ENCODE results near the gene ATG2A.
A peak's percentile ranks its signal among the peaks of the same experiment; 100 is the strongest.

The ATG2A gene

DNA sequence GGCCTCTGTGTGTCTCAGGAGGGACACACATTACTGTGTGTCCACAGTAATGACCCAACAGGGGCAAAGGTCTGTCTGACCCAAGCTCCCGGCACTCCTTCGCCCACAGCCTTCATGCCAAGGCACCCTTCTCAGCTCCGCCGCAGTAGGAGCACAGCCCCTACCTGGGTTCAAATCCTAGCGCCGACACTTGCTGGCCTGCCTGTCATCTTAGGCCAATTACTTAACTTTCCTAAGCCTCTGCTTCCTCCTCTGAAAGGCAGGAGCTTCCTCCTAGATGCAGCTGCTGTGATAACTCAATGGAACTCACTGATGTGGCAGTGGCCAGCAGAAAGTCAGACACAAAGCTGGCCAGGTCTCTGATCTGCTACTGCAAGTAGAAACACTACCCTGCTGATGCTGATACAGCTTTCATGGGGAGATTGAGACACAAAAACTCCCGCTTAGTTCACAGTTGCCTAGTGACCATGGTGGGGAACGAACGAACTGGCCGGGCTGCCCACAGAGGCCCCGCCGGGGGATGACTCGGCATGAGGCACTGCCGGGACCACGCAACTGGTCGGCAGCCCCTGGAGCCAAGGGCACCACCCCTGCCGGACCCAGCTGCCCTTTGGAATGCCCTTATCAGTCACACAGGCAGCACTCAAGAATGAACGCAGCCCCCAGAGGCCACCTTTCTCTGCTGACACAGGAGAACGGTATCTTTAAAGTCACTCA is 46.7 kb downstream of the ATG2A start:
- DNase-seq (ENCODE audit: extremely low read depth, insufficient read length) = no peak
- no peak for TF ChIP-seq CTCF (IDR thresholded peaks at IDR 0.05; ENCODE audit: insufficient read depth, low read length, poor library complexity, severe bottlenecking)
- H3K36me3 ChIP-seq (ENCODE audit: control insufficient read depth, insufficient read depth, low read length) = peaks cover 39% of the 10 kb centered on the region

DNA sequence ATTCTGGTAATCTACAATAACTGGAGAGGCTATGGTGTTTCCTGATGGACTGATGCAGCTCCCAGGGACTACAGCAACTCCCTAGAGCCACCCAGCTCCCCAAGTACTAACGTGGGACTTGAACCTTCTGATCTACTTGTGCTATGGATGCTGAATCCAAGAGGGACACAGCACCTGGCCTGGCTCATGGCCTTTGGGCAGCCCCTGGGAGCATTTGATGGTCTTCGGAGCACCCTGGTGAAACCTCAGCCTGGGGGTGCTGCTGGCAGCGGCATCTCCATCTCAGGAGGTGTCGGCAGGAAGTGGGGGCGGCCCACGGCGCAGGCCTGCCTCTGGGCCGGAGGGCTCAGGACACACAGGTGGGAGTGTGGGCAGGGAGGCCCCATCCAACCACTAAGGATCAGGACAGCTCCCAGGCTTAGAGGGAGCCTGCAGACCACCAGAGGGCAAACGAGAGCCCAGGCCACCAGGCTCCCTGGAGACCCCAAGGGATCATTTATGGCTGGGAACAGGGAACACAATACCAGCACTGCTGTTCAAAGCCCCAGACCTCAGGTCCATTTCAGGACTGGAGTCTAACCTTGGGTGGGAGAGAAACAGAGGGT is 47.3 kb downstream of the ATG2A start:
- DNase-seq (ENCODE audit: extremely low read depth, insufficient read length) = no peak
- H3K36me3 ChIP-seq (ENCODE audit: control insufficient read depth, insufficient read depth, low read length) = peaks cover 38% of the 10 kb centered on the region
- H3K27me3 ChIP-seq (replicated peaks; ENCODE audit: control insufficient read depth, insufficient read depth, low read length) = no peaks in the 10 kb centered on the region
- peak overlapping the region; percentile 36 for H3K4me3 ChIP-seq (replicated peaks; ENCODE audit: low read depth, low read length)
- peak; percentile 54 for TF ChIP-seq CTCF (IDR thresholded peaks at IDR 0.05; ENCODE audit: insufficient read depth, low read length, poor library complexity, severe bottlenecking)

More for the DNA sequence above, 46.7 kb downstream of the ATG2A start:
- H3K4me3 ChIP-seq (replicated peaks; ENCODE audit: low read depth, low read length) = peak overlapping the region; percentile 36
- H3K27me3 ChIP-seq (replicated peaks; ENCODE audit: control insufficient read depth, insufficient read depth, low read length) = no peaks in the 10 kb centered on the region

- peaks cover 33% of the 10 kb centered on the region for H3K36me3 ChIP-seq (ENCODE audit: control insufficient read depth, insufficient read depth, low read length)
- no peak for TF ChIP-seq CTCF (IDR thresholded peaks at IDR 0.05; ENCODE audit: insufficient read depth, low read length, poor library complexity, severe bottlenecking)
- H3K4me3 ChIP-seq (replicated peaks; ENCODE audit: low read depth, low read length) = no peak overlapping the region
- H3K27me3 ChIP-seq (replicated peaks; ENCODE audit: control insufficient read depth, insufficient read depth, low read length) = no peaks in the 10 kb centered on the region
- peak; percentile 61 for DNase-seq (ENCODE audit: extremely low read depth, insufficient read length)
Measured at GRCh38 chr11:64868904-64869570, 48.0 kb downstream of the ATG2A start.

DNA sequence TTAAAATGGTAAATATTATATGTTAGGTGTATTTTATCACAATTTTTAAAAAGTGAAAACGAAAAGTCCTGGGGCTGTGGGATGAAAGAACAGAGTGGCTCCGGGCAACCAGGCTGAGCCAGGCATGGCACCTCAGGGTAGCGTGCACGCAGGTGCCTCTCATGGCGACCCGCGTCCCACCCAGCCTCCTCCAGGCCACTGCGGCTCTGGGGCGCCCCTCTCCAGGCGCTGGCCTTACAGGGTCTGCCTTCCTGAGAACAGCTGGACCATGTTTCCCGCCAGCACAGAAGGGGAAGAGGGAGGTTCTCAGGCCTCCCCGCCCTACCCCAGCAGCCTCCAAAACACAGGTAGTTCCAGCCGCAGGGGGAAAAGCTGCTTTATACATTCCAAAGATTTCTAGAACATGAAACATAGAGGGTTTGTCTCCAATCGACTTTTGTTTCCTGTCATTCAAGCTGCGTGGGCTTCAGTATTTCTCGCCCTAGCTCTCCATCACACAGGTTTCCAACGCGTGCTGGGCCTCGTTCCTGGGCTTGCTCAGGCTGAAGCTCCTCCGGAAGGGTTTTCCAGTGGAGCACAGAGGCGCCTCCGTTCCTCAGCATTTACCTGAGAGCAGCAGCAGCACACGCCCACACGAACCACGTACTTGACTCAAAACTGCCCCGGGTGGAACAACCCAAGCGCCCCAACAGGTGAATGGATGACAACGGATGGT is 49.1 kb downstream of the ATG2A start:
- DNase-seq (ENCODE audit: extremely low read depth, insufficient read length) = no peak
- Histone ChIP-seq H3K36me3 (ENCODE audit: control insufficient read depth, insufficient read depth, low read length) (peaks cover 32% of the 10 kb centered on the region), H3K27me3 (replicated peaks; ENCODE audit: control insufficient read depth, insufficient read depth, low read length) (no peaks in the 10 kb centered on the region), H3K4me3 (replicated peaks; ENCODE audit: low read depth, low read length) (no peak overlapping the region)
- TF ChIP-seq CTCF (IDR thresholded peaks at IDR 0.05; ENCODE audit: insufficient read depth, low read length, poor library complexity, severe bottlenecking) = no peak

- no peak for TF ChIP-seq CTCF (IDR thresholded peaks at IDR 0.05; ENCODE audit: insufficient read depth, low read length, poor library complexity, severe bottlenecking)
- H3K36me3 ChIP-seq (ENCODE audit: control insufficient read depth, insufficient read depth, low read length) = peaks cover 26% of the 10 kb centered on the region
- no peaks in the 10 kb centered on the region for H3K27me3 ChIP-seq (replicated peaks; ENCODE audit: control insufficient read depth, insufficient read depth, low read length)
- no peak overlapping the region; the same call in 1 of the 2 replicates for H3K4me3 ChIP-seq (replicated peaks; ENCODE audit: low read depth, low read length)
- DNase-seq (ENCODE audit: extremely low read depth, insufficient read length) = no peak
Measured at GRCh38 chr11:64866173-64866491, 50.9 kb downstream of the ATG2A start.
